Osteoblast (primary cell): ENCODE data around the gene C1QL4. TPM values are rescaled to one million over a fixed set of nuclear protein-coding genes. Genes with fewer than 3 reads are reported as not detected.

Source experiments
- DNase-seq: peaks from one replicate; pipeline ENCODE4 v3.0.0; 2011; ENCODE audit warnings: low spot score, mixed read lengths; ENCODE audit not compliant: insufficient read length; ENCODE audit errors: missing footprints
- H2AFZ ChIP-seq: 2 replicates; pipeline ENCODE4 v1.6.0; 2011; ENCODE audit warnings: mild to moderate bottlenecking, low read length
- H3K27ac ChIP-seq: 2 replicates; pipeline ENCODE4 v1.5.1; 2011; ENCODE audit warnings: mild to moderate bottlenecking, low read depth, low read length, moderate library complexity
- H3K27me3 ChIP-seq: 2 replicates; pipeline ENCODE4 v1.6.0; 2012; ENCODE audit warnings: mild to moderate bottlenecking, control low read depth, inconsistent platforms, low read length, moderate library complexity; ENCODE audit not compliant: insufficient read depth
- H3K36me3 ChIP-seq: 2 replicates; pipeline ENCODE4 v1.5.1; 2011; ENCODE audit warnings: mild to moderate bottlenecking, low read length, control low read depth, moderate library complexity; ENCODE audit not compliant: insufficient read depth
- H3K4me1 ChIP-seq: 2 replicates; pipeline ENCODE4 v1.5.1; 2011; ENCODE audit warnings: mild to moderate bottlenecking, low read length, control low read depth, moderate library complexity; ENCODE audit not compliant: insufficient read depth
- H3K4me2 ChIP-seq: 2 replicates; pipeline ENCODE4 v1.6.0; 2011; ENCODE audit warnings: mild to moderate bottlenecking, low read length; ENCODE audit not compliant: insufficient read depth
- H3K4me3 ChIP-seq: fragments of 200-600 bp; sonication (generic); 3 replicates; pipeline ENCODE4 v1.5.1; 2012; ENCODE audit warnings: mild to moderate bottlenecking, low read length, inconsistent platforms; ENCODE audit not compliant: insufficient read depth
- H3K79me2 ChIP-seq: 2 replicates; pipeline ENCODE4 v1.6.0; 2012; ENCODE audit warnings: mild to moderate bottlenecking, low read length, control low read depth, inconsistent platforms; ENCODE audit not compliant: insufficient read depth
- H3K9me3 ChIP-seq: 2 replicates; pipeline ENCODE4 v1.5.1; 2011; ENCODE audit warnings: low read depth, low read length, control low read depth
- H4K20me1 ChIP-seq: 2 replicates; pipeline ENCODE4 v1.6.0; 2012; ENCODE audit warnings: mild to moderate bottlenecking, low read length, control low read depth; ENCODE audit not compliant: insufficient read depth
- total RNA-seq: library from RNA; depleted of rRNA; stranded (reverse); fragments of >200 nt; gene quantifications from 2 replicates; pipeline ENCODE4 v1.2.3, GENCODE V29; 2012
- TF ChIP-seq, protein P1 (sequence below): IDR thresholded peaks from 2 replicates; pipeline ENCODE4 v1.5.1; 2011; ENCODE audit warnings: mild to moderate bottlenecking, low read depth, low read length, moderate library complexity; ENCODE audit errors: extremely low read depth

Gene C1QL4
- total RNA-seq, 1 donor, result 0.36 TPM

DNA sequence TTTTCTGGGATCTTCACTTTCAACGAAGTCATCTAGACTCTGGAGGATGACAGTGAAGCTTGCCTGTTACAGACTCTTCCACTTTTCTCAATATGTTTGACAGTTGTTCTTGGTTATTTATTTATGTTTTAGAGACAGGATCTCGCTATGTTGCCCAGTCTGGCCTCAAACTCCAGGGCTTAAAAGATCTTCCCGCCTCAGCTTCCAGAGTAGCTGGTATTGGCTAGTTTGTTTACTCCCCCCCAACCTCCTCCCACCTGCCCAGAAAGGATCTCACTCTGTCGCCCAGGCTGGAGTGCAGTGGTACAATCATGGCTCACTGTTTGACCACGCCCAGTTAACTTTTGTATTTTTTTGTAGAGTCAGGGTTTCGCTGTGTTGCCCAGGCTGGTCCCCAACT, 33.6 kb upstream of the C1QL4 start:
- H4K20me1 ChIP-seq, result peaks cover 41% of the 10 kb centered on the region

DNA sequence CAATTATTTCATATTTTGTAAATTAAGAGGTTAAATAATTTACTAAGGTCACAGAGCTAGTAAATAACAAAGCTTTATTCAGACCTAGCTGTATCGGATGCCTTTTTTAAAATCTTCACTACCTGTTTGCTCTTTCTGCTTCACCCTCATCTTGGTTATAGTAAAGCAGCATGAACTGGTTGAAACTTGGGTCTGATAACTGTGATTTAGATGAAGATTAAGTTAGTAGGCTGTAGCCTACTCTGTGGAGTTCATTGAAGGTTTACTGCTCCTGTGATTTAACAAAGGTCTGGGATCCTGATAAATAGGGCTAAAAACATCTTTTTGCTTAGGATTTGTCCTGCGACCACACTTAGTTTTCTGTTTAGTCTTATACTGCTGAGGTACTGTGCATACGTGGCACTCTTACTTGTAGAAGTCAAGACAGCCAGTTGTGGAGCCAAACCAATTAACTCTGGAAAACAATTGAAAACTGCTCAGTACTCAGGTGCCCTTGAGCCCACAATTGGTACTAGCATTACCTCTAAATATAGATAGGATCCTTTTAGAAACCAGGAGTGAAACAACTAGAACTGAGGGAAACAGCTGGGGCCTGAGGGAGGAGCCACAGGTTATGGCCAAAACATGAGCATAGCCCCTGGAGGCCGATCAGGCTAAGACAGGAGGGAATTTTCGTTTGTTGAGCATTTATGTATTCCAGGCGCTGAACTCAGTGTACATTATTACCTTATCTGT, 32.6 kb upstream of the C1QL4 start:
- H2AFZ ChIP-seq, result peak overlapping the region; percentile 71
- no peaks in the 10 kb centered on the region for H3K9me3 ChIP-seq
- H3K79me2 ChIP-seq, result peaks cover 75% of the 10 kb centered on the region
- DNase-seq, result peak; percentile 84
- H3K27me3 ChIP-seq, result no peaks in the 10 kb centered on the region
- H3K4me3 ChIP-seq, result peak overlapping the region; percentile 44
- peak overlapping the region; percentile 85 for H3K4me2 ChIP-seq
- peak overlapping the region; percentile 69 for H3K27ac ChIP-seq
- H3K36me3 ChIP-seq, result no peaks in the 10 kb centered on the region
- TF ChIP-seq, protein P1, sequence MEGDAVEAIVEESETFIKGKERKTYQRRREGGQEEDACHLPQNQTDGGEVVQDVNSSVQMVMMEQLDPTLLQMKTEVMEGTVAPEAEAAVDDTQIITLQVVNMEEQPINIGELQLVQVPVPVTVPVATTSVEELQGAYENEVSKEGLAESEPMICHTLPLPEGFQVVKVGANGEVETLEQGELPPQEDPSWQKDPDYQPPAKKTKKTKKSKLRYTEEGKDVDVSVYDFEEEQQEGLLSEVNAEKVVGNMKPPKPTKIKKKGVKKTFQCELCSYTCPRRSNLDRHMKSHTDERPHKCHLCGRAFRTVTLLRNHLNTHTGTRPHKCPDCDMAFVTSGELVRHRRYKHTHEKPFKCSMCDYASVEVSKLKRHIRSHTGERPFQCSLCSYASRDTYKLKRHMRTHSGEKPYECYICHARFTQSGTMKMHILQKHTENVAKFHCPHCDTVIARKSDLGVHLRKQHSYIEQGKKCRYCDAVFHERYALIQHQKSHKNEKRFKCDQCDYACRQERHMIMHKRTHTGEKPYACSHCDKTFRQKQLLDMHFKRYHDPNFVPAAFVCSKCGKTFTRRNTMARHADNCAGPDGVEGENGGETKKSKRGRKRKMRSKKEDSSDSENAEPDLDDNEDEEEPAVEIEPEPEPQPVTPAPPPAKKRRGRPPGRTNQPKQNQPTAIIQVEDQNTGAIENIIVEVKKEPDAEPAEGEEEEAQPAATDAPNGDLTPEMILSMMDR, result peak; percentile 36
- H4K20me1 ChIP-seq, result peaks cover 39% of the 10 kb centered on the region
- peaks cover 32% of the 10 kb centered on the region for H3K4me1 ChIP-seq

More for the DNA sequence above, 33.6 kb upstream of the C1QL4 start:
- no peak for DNase-seq
- H3K4me3 ChIP-seq, result no peak overlapping the region
- H3K4me2 ChIP-seq, result no peak overlapping the region
- no peaks in the 10 kb centered on the region for H3K36me3 ChIP-seq
- no peaks in the 10 kb centered on the region for H3K27me3 ChIP-seq
- no peaks in the 10 kb centered on the region for H3K9me3 ChIP-seq
- no peak overlapping the region for H2AFZ ChIP-seq
- peaks cover 23% of the 10 kb centered on the region for H3K4me1 ChIP-seq
- TF ChIP-seq, protein P1, result no peak
- H3K27ac ChIP-seq, result no peak overlapping the region
- H3K79me2 ChIP-seq, result peaks cover 84% of the 10 kb centered on the region

DNA sequence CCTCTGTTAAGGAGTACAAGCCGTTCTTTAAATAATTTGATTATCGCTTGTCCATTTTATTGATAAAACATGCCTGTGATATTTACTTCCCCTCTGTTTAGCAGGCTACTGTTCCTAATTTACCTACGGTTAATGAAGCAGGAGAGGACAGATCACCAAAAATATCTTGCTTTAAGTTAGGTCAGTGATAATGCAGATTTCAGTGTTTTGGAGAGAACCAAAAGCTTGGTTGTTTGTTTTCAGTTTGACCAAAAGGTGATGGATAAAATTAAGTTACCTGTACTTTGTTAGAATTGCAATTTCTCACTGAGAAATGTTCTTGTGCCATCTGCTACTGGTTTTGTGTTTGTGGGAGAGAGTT, 31.2 kb upstream of the C1QL4 start:
- Histone ChIP-seq H4K20me1 (peaks cover 32% of the 10 kb centered on the region), H3K36me3 (no peaks in the 10 kb centered on the region), H3K4me1 (peaks cover 33% of the 10 kb centered on the region), H3K27me3 (no peaks in the 10 kb centered on the region), H3K9me3 (no peaks in the 10 kb centered on the region), H3K4me3 (peak overlapping the region; percentile 97), H3K4me2 (peak overlapping the region; percentile 85), H3K79me2 (peaks cover 62% of the 10 kb centered on the region), H3K27ac (peak overlapping the region; percentile 72), H2AFZ (peak overlapping the region; percentile 87)
- DNase-seq, result no peak
- TF ChIP-seq, protein P1, result no peak

DNA sequence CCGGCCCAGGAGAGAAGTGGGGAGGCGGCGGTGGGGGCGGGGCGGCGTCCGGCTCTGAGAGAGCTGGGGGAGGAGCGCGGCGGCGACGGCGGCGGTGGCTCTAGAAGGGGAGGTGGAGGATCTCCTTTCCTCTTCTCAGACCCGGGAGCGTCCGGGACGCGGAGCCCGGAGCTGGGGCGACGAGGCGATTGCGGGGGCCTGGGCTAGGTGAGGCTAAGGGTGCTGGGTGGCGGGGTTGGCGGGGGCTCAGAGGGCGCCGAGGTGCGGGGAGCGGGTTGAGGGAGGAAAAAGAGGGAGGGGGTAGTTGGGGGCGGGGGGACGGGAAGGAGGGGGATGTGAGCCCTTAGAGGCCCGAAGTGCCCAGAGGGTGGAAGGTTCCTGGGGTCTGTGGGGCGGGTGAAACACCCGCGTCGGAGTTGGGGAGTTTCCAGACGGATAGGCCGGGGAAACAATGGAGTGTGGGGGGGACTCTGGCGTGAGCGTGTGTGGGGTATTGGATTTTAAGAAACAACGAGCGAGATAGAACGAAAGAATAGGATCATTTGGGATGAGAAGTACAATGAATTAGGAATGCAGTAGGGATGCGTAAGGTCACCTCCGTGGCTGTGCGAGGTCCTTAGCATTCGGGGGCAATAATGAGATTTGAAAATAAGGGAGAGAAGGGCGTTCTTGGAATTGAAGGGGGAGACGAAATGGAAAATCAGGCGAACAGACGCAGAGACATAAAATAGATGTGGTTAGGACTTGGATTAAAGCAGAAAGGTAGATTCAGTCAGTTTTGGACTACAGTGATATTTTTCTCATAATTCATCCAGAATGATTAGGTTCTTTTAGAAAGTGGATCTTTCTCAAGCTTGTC, 30.6 kb upstream of the C1QL4 start, which contains the start of gene SPATS2:
TSS of gene SPATS2 (plus strand) at position 82 of the 859 bp plus-strand sequence. CDS start 93,551 bp downstream, outside the sequence.
- no peak for DNase-seq

More for the DNA sequence above, 30.6 kb upstream of the C1QL4 start, which contains the start of gene SPATS2:
- Histone ChIP-seq H4K20me1 (peaks cover 31% of the 10 kb centered on the region), H2AFZ (peak within 1 kb of the TSS; percentile 99), H3K27ac (peak within 1 kb of the TSS; percentile 72), H3K36me3 (no peaks in the 10 kb centered on the region), H3K4me1 (peaks cover 33% of the 10 kb centered on the region), H3K9me3 (no peaks in the 10 kb centered on the region), H3K79me2 (peaks cover 56% of the 10 kb centered on the region), H3K4me3 (peak within 1 kb of the TSS; percentile 97), H3K4me2 (peak within 1 kb of the TSS; percentile 96), H3K27me3 (no peaks in the 10 kb centered on the region)
- TF ChIP-seq, protein P1, result no peak
